Endothelial cell of umbilical vein (primary cell): ENCODE results near the gene LMBR1L. TPM values are rescaled to one million over a fixed set of nuclear protein-coding genes. Genes with fewer than 3 reads are reported as not detected.

Experiments used
- BruUV-seq: library from RNA; stranded (reverse); fragments of 400-500 nt; replicated peaks from 2 replicates; lab custom pipeline; 2021; lab: Mats Ljungman, UMichigan
- CTCF ChIA-PET: fragments of 300-600, 350-600 bp; sonication (Branson Sonifier 250); formaldehyde crosslinking; loops from one replicate; lab custom pipeline; 2021; ENCODE audit warnings: antibody characterized with exemption, inconsistent platforms; lab: Charles Lee
- POLR2A ChIA-PET: fragments of 300-600, 350-600 bp; sonication (Branson Sonifier 250); formaldehyde crosslinking; loops from one replicate; lab custom pipeline; 2021; ENCODE audit warnings: antibody characterized with exemption, inconsistent platforms; lab: Charles Lee
- DNase-seq: peaks from one replicate; pipeline ENCODE4 v3.0.0-alpha.2; 2011; ENCODE audit warnings: low read depth, low spot score
- FAIRE-seq: peaks from 2 replicates; lab custom pipeline; 2011; peaks lifted over from hg19 to GRCh38; lab: Jason Lieb, UNC
- H2AFZ ChIP-seq: 2 replicates; pipeline ENCODE4 v1.6.0; 2012; ENCODE audit warnings: low read depth, low read length, control low read depth, inconsistent platforms
- H3K27ac ChIP-seq: 2 replicates; pipeline ENCODE4 v1.5.1; 2011; ENCODE audit warnings: low read depth, mild to moderate bottlenecking, control low read depth, low read length, moderate library complexity; ENCODE audit not compliant: insufficient read depth
- H3K27me3 ChIP-seq, 2 experiments: 2 replicates each; pipeline versions ENCODE4 v1.6.0 to v1.6.1; 2011; ENCODE audit warnings: low read length in 2 of 2, mixed read lengths in 1 of 2; ENCODE audit not compliant: control insufficient read depth in 2 of 2, insufficient read depth in 2 of 2
- H3K36me3 ChIP-seq, 2 experiments: 2 replicates in 1 of 2; 3 replicates in 1 of 2; pipeline ENCODE4 v1.5.1; 2011; ENCODE audit warnings: low read length in 2 of 2, mild to moderate bottlenecking in 1 of 2, moderate library complexity in 1 of 2; ENCODE audit not compliant: control insufficient read depth in 2 of 2, insufficient read depth in 2 of 2; ENCODE audit errors: extremely low read depth in 1 of 2
- H3K4me1 ChIP-seq: 3 replicates; pipeline ENCODE4 v1.5.1; 2011; ENCODE audit warnings: mild to moderate bottlenecking, low read length; ENCODE audit not compliant: control insufficient read depth, insufficient read depth; ENCODE audit errors: extremely low read depth
- H3K4me2 ChIP-seq: 2 replicates; pipeline ENCODE4 v1.6.1; 2011; ENCODE audit warnings: low read length, control low read depth, mixed read lengths; ENCODE audit not compliant: insufficient read depth
- H3K4me3 ChIP-seq, 3 experiments: fragments of 200-600 bp in 1 of 3; sonication (generic), shearing (Covaris generic) in 1 of 3; replicated peaks in 1 of 3; 2 replicates each; pipeline ENCODE4 v1.5.1; 2011 to 2016; ENCODE audit warnings: control low read depth in 3 of 3, low read length in 3 of 3, mild to moderate bottlenecking in 2 of 3, inconsistent platforms in 1 of 3, low read depth in 1 of 3, moderate library complexity in 1 of 3; ENCODE audit not compliant: insufficient read depth in 1 of 3
- H3K79me2 ChIP-seq: 2 replicates; pipeline ENCODE4 v1.6.0; 2012; ENCODE audit warnings: low read length, inconsistent platforms; ENCODE audit not compliant: control insufficient read depth, insufficient read depth
- H3K9ac ChIP-seq: replicated peaks from 2 replicates; pipeline ENCODE3; 2011; ENCODE audit warnings: low read length, control low read depth; ENCODE audit not compliant: insufficient read depth; ENCODE audit errors: extremely low read depth
- H3K9me1 ChIP-seq: replicated peaks from 3 replicates; pipeline ENCODE4 v1.6.0; 2011; ENCODE audit warnings: mild to moderate bottlenecking, low read length; ENCODE audit not compliant: control insufficient read depth, insufficient read depth; ENCODE audit errors: extremely low read depth
- H3K9me3 ChIP-seq: replicated peaks from 2 replicates; pipeline ENCODE4 v1.5.1; 2012; ENCODE audit warnings: low read length, inconsistent platforms; ENCODE audit not compliant: control insufficient read depth, insufficient read depth
- H4K20me1 ChIP-seq: replicated peaks from 2 replicates; pipeline ENCODE3; 2011; ENCODE audit warnings: mild to moderate bottlenecking, low read length; ENCODE audit not compliant: control insufficient read depth, insufficient read depth; ENCODE audit errors: extremely low read depth
- EZH2 ChIP-seq: IDR thresholded peaks from 2 replicates; pipeline ENCODE4 v1.6.1; 2012; ENCODE audit warnings: borderline replicate concordance, low read depth, mild to moderate bottlenecking, moderate library complexity, low read length, inconsistent platforms; ENCODE audit not compliant: severe bottlenecking
- FOS ChIP-seq: IDR thresholded peaks from 2 replicates; pipeline ENCODE4 v1.6.1; 2011; ENCODE audit warnings: mild to moderate bottlenecking, low read length, moderate library complexity, borderline replicate concordance; ENCODE audit not compliant: insufficient read depth
- GATA2 ChIP-seq: IDR thresholded peaks from 2 replicates; pipeline ENCODE4 v1.7.0; 2011; ENCODE audit warnings: low read depth, mild to moderate bottlenecking, moderate library complexity, mixed read lengths, low read length; ENCODE audit not compliant: insufficient read length, insufficient read depth
- JUN ChIP-seq: IDR thresholded peaks from 2 replicates; pipeline ENCODE4 v1.6.1; 2011; ENCODE audit warnings: borderline replicate concordance, low read depth; ENCODE audit not compliant: insufficient read length, insufficient read depth
- MYC ChIP-seq: IDR thresholded peaks from one replicate; pipeline ENCODE4 v1.6.1; 2011; ENCODE audit warnings: mild to moderate bottlenecking, low read depth, low read length
- POLR2A ChIP-seq: IDR thresholded peaks from 2 replicates; pipeline ENCODE4 v1.6.1; 2012; ENCODE audit warnings: low read depth, mild to moderate bottlenecking, control low read depth, low read length
- POLR2AphosphoS5 ChIP-seq: IDR thresholded peaks from 2 replicates; pipeline ENCODE4 v1.6.1; 2012; ENCODE audit warnings: low read depth, mild to moderate bottlenecking, control low read depth, low read length, moderate library complexity; ENCODE audit not compliant: insufficient read depth
- dilution Hi-C: fragments of 300-500 bp; cut with MboI; formaldehyde crosslinking; loops from one replicate; pipeline ENCODE4 v1.15.0; 2019; ENCODE audit warnings: low sequenced_read_pairs; ENCODE audit not compliant: extremely low pct_ligation_motif_present
- intact Hi-C: fragments of 100-400 bp; cut with micrococcal nuclease; formaldehyde crosslinking; loops from one replicate; pipeline ENCODE4 v1.10.0; 2022
- polyA plus RNA-seq, 4 experiments: library from polyadenylated mRNA; depleted of rRNA in 3 of 4; stranded (reverse) in 3 of 4; unstranded in 1 of 4; fragments of >200 nt; gene quantifications; 2 replicates each; pipeline versions ENCODE4 v1.2.1 to v1.2.3, GENCODE V29; 2011 to 2012; ENCODE audit warnings: missing spikeins in 1 of 4
- total RNA-seq: library from RNA; stranded (reverse); gene quantifications from 2 replicates; pipeline ENCODE4 v1.2.3, GENCODE V29; 2021
- TF ChIP-seq, protein P1 (sequence below), 2 donors: IDR thresholded peaks; 1 replicate in 1 of 2; 2 replicates in 1 of 2; pipeline ENCODE4 v1.5.1; 2011; ENCODE audit warnings: low read length in 2 of 2, mild to moderate bottlenecking in 2 of 2, moderate library complexity in 2 of 2, control low read depth in 1 of 2, inconsistent platforms in 1 of 2, low read depth in 1 of 2; ENCODE audit not compliant: insufficient read depth in 1 of 2; ENCODE audit errors: extremely low read depth in 1 of 2
- TF ChIP-seq, protein P2 (sequence below): IDR thresholded peaks from 2 replicates; pipeline ENCODE4 v1.6.1; 2011; ENCODE audit not compliant: insufficient read depth, insufficient read length

The LMBR1L gene
- total and polyA plus RNA-seq, 2 donors (not counting 3 experiments of a cell fraction or from before 2014, with no cell fraction given): 78.3 to 106 TPM

DNA sequence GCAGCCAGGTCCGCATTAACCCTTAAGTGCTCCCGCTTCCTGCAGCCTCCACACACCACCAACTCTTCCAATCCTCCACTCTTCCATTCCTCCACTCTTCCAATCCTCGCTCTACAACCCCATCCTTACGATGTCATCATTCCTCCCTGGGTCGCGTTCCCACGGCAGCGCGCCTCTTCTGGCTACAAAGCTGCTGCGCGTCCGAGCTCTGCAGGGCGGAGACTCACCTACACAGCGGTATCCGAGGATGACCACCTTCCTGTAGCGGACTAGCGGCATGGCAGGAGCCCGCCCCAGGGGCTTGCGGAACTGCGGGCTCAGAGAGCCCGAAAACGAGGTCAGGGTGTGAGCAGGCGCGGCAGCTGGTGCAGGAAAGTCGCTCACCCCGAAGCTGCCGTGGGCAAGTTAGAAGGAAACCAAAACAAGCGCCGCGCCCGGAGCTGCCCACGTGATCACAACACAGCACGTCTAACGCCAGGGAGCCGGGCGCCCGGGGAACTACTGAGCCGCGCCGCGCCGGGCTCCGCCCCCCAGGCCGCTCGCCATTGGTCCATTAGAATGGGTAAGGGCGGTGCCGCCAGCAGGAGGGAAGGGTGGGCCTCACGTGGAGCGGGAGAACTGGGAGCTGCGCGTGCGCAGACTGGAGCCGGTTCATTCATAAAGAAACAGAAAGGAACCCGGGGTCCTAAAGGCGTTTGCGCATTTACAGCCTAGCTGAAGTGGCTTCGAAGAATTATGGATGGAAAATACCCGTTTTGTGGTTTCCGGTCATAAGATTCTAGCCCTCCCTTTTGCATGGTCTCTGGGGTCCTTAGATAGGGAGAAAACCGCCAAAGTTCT lies 40.9 kb downstream of the LMBR1L start, which contains the start of gene RHEBL1:
Gene RHEBL1, minus strand, starts transcription at position 473 of the 840 bp plus-strand sequence. Its CDS starts 194 bp downstream, at position 279.
- Histone ChIP-seq H3K27ac (peak within 1 kb of the TSS; percentile 30), H2AFZ (peak within 1 kb of the TSS; percentile 97), H3K27me3 (no peaks in the 10 kb centered on the region), H3K36me3 (no peaks in the 10 kb centered on the region), H3K4me1 (peaks cover 12% of the 10 kb centered on the region), H3K9ac (peak within 1 kb of the TSS; percentile 69), H3K79me2 (no peaks in the 10 kb centered on the region), H4K20me1 (no peaks in the 10 kb centered on the region), H3K4me3 (peak within 1 kb of the TSS; percentile 61 to 81 (median 64)), H3K4me2 (peak within 1 kb of the TSS; percentile 95), H3K9me3 (no peaks in the 10 kb centered on the region), H3K9me1 (no peaks in the 10 kb centered on the region)
- TF ChIP-seq GATA2 (no peak), FOS (no peak), JUN (no peak), MYC (no peak), POLR2A (peak; percentile 70), EZH2 (no peak), POLR2AphosphoS5 (no peak)
- TF ChIP-seq, protein P1, sequence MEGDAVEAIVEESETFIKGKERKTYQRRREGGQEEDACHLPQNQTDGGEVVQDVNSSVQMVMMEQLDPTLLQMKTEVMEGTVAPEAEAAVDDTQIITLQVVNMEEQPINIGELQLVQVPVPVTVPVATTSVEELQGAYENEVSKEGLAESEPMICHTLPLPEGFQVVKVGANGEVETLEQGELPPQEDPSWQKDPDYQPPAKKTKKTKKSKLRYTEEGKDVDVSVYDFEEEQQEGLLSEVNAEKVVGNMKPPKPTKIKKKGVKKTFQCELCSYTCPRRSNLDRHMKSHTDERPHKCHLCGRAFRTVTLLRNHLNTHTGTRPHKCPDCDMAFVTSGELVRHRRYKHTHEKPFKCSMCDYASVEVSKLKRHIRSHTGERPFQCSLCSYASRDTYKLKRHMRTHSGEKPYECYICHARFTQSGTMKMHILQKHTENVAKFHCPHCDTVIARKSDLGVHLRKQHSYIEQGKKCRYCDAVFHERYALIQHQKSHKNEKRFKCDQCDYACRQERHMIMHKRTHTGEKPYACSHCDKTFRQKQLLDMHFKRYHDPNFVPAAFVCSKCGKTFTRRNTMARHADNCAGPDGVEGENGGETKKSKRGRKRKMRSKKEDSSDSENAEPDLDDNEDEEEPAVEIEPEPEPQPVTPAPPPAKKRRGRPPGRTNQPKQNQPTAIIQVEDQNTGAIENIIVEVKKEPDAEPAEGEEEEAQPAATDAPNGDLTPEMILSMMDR (IDR thresholded peaks at IDR 0.05; ENCODE audit: extremely low read depth in 1 of 2, insufficient read depth in 1 of 2, low read depth in 1 of 2, low read length in 2 of 2): peak in 1 of 2 donors; percentile 13
- TF ChIP-seq, protein P2, sequence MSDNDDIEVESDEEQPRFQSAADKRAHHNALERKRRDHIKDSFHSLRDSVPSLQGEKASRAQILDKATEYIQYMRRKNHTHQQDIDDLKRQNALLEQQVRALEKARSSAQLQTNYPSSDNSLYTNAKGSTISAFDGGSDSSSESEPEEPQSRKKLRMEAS: peak; percentile 75
- ChIA-PET POLR2A (interaction anchor here (0.9 to 1.5 kb wide), 5 partner anchors 11 to 119 kb away, joined by 3 to 13 read pairs (median 4); partner anchors contain the start of genes TUBA1A and TUBA1B), CTCF (interaction anchor here (0.6 to 2.3 kb wide), 13 partner anchors 13 to 167 kb away, joined by 3 to 24 read pairs (median 4); partner anchors contain the start of genes DHH and TUBA1B)
- dilution Hi-C loops (no loop called here), intact Hi-C loops (loop anchor here (1.0 kb wide), 1 partner anchor 24 kb away; no protein-coding TSS in a partner anchor)
- DNase-seq (peak; percentile 98), FAIRE-seq (peak; percentile 94)
- no TSS peak for BruUV-seq
